Measurements from ENCODE around the gene SLCO1B1.
"Not testable (repeated sequence)": the region's sequence is repeated elsewhere in the genome, so short reads cannot be mapped to it uniquely, and the experiment has no call there.

The SLCO1B1 gene, protein sequence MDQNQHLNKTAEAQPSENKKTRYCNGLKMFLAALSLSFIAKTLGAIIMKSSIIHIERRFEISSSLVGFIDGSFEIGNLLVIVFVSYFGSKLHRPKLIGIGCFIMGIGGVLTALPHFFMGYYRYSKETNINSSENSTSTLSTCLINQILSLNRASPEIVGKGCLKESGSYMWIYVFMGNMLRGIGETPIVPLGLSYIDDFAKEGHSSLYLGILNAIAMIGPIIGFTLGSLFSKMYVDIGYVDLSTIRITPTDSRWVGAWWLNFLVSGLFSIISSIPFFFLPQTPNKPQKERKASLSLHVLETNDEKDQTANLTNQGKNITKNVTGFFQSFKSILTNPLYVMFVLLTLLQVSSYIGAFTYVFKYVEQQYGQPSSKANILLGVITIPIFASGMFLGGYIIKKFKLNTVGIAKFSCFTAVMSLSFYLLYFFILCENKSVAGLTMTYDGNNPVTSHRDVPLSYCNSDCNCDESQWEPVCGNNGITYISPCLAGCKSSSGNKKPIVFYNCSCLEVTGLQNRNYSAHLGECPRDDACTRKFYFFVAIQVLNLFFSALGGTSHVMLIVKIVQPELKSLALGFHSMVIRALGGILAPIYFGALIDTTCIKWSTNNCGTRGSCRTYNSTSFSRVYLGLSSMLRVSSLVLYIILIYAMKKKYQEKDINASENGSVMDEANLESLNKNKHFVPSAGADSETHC

GRCh38 chr12:21130998-21131397 is at the start of gene SLCO1B1:
TSS of gene SLCO1B1 (plus strand) at chr12:21131194. CDS start at chr12:21141575, 10,381 bp downstream.
- no peak for DNase-seq

- DNase-seq: not testable (repeated sequence)
Observed at GRCh38 chr12:21084753-21085152, 46.2 kb upstream of the SLCO1B1 start.

DNA sequence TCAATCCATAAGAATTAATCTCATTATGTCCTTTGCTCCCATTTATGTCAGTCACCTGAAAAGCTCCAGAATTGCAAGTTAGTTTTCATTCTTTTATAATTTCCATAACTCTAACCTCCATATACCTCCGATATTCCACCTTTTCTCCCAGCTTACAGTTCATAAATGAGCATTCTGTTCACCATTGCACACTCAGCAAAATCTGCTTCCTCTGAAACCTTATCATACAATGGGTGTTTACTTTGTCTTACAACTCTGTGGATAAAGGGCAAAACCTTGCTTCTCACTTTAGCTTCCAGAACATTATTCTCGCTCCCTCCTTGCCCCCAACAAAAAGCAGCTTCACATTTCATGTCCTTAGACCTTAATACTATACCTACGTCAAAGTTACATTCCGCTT is 19.3 kb upstream of the SLCO1B1 start:
- no peak for DNase-seq

- DNase-seq: no peak
Observed at GRCh38 chr12:21113266-21113665, 17.7 kb upstream of the SLCO1B1 start.

- DNase-seq: no peak
Observed at GRCh38 chr12:21117995-21118394, 13.0 kb upstream of the SLCO1B1 start.

DNA sequence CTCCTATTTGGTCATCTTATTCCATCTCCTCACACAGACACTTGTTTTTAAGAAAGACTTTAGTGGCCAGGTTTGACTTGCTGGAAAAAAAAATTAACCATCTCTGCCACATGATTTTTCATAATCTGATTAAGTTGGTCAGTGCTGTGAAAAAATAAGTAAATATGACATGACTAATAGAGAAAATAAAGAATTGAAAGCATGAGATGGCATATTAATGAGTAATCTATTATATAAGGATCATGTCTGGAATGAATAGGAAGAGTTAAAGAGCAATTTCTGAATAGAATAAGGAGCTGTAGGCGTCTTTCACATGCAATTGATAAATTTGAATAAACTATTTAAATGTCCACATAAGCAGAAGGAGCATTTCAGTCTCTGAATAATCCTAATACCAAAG is 12.2 kb upstream of the SLCO1B1 start:
- no peak for DNase-seq

- DNase-seq: no peak
Observed at GRCh38 chr12:21129351-21129750, 1.6 kb upstream of the SLCO1B1 start.

- no peak for DNase-seq
Observed at GRCh38 chr12:21129906-21130305, 1.1 kb upstream of the SLCO1B1 start.

DNA sequence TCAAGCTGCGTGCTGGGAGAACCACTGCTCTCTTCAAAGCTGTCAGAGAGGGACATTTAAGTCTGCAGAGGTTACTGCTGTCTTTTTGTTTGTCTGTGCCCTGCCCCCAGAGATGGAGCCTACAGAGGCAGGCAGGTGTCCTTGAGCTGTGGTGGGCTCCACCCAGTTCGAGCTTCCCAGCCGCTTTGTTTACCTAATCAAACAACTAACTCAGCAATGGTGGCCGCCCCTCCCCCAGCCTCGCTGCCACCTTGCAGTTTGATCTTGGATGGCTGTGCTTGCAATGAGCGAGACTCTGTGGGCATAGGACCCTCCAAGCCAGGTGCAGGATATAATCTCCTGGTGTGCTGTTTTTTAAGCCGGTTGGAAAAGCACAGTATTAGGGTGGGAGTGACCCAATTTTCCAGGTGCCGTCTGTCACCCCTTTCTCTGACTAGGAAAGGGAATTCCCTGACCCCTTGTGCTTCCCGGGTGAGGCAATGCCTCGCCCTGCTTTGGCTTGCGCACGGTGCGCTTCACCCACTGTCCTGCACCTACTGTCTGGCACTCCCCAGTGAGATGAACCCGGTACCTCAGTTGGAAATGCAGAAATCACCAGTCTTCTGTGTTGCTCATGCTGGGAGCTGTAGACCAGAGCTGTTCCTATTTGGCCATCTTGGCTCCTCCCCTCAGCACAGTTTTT is 6.5 kb downstream of the SLCO1B1 start:
- not testable (repeated sequence) for DNase-seq

DNA sequence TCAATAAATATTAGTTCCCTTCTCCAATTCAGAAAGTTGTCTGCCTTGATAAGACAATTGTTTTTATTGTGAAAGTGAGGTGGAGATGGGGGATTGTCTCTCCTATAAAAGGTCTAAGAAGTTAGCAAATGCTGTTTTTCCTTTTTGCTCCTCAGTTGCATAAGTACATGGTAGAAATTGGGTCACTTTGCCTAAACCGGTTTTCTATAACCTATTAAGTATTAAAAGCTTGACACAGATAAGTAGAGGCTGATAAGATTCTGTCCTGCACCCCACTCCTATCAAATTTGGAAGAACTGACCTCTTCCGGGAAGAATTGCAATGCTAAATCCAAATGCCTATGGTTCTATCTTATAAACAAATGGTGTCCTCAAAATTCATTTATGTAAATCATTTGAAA is 7.0 kb downstream of the SLCO1B1 start:
- no peak for DNase-seq

GRCh38 chr12:21144309-21144708 is 13.3 kb downstream of the SLCO1B1 start:
- no peak for DNase-seq

DNA sequence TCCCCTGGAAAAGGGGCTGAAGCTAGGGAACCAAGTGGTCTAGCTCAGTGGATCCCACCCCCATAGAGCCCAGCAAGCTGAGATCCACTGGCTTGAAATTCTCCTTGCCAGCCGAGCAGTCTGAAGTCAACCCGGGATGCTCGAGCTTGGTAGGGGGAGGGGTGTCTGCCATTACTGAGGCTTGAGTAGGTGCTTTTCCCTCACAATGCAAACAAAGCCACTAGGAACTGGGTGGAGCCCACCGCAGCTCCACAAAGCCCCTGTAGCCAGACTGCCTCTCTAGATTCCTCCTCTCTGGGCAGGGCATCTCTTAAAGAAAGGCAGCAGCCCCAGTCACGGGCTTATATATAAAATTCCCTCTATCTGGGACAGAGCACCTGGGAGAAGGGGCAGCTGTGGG is 18.9 kb downstream of the SLCO1B1 start:
- DNase-seq: not testable (repeated sequence)

- no peak for DNase-seq
Observed at GRCh38 chr12:21151184-21151583, 20.2 kb downstream of the SLCO1B1 start.

- DNase-seq: no peak
Observed at GRCh38 chr12:21155522-21156351, 24.7 kb downstream of the SLCO1B1 start.

- no peak for DNase-seq
Observed at GRCh38 chr12:21165048-21165447, 34.1 kb downstream of the SLCO1B1 start.

DNA sequence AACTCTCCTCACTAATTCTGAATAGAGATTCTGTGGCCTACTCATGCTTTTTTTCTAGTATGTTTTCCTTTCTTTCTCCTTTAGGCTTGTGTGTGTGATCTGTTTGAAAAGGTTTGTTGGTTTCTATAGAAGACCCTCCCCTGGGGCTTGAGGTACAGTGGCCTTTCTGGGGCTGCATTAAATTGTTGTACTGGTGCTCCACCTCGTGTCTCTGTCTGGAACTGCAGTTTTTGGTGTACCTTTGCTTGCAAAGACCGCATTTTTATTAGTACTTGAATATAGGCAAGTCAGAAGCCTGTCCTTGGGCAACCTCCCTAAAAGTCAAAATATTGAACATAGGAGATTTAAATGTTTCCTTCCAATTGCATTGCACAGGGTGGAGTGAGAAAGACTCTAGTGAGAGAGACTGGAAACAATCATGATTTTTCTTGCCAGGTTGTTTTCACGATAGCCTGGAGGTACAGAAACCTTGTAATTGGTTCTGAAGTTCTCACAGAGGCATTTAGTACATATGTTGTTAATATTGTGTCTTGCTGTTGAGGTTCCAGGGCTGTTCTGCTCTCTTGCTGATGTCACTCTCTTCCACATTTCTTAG is 39.0 kb downstream of the SLCO1B1 start:
- no peak for DNase-seq

- DNase-seq: no peak
Observed at GRCh38 chr12:21172079-21172478, 41.1 kb downstream of the SLCO1B1 start.

DNA sequence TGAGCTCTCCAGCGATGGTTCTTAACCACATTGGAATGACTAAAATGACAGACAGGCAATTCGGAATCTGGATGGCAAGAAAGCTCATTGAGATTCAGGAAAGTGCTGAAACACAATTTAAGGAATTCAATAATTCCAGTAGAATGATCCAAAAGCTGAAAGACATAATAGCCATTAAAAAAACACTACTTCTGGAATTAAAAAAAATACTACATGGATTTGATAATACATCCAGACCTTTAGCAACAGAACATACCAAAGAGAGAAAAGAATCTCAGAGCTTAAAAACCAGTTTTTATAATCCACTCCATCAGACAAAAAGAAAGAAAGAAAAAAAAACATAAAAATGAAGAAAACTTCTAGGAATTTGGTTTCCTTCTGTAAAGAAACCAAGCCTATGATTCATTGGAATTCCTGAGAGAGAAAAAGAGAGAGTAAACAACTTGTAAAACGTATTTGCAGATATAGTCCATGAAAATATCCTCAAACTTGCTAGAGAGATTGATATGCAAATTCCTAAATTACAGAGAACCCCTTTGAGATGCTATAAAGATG is 52.8 kb downstream of the SLCO1B1 start:
- DNase-seq: no peak

DNA sequence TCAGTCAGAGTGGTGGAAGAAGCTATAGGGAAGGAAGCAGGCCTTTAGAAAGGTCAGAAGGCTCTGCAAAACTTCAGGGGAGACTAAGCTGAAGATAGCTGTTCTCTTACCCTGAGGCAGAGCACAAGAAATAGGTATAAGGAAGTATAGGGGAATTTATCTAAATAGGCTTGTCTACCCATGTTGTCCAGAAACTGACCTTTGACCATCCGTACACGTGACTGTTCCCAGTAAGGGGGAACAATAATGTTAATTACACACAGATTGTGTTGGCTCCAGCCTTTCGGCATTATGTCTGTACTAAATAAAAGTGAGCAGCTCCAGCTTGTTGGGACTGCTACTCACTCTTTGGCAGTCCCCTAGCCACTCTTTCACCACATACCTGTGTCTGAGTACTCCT is 59.0 kb downstream of the SLCO1B1 start:
- no peak for DNase-seq

DNA sequence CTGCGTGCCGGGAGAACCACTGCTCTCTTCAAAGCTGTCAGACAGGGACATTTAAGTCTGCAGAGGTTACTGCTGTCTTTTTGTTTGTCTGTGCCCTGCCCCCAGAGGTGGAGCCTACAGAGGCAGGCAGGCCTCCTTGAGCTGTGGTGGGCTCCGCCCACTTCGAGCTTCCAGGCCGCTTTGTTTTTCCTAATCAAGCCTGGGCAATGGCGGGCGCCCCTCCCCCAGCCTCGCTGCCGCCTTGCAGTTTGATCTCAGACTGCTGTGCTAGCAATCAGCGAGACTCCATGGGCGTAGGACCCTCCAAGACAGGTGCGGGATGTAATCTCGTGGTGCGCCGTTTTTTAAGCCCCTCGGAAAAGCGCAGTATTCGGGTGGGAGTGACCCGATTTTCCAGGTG is 83.4 kb downstream of the SLCO1B1 start:
- DNase-seq: not testable (repeated sequence)

GRCh38 chr12:21219206-21219605 is 88.2 kb downstream of the SLCO1B1 start:
- DNase-seq: no peak

GRCh38 chr12:21220266-21220665 is 89.3 kb downstream of the SLCO1B1 start:
- no peak for DNase-seq

All from right forelimb (tissue), 1 donor.